IPS-20b (cell line): ENCODE results near the gene ATP9A.
A peak's percentile ranks its signal among the peaks of the same experiment; 100 is the strongest.
"Not testable (repeated sequence)": the region's sequence is repeated elsewhere in the genome, so short reads cannot be mapped to it uniquely, and the experiment has no call there.

Experiments used
- H3K27ac ChIP-seq: one replicate; pipeline ENCODE4 v1.5.1; 2013; ENCODE audit warnings: low read length
- H3K27me3 ChIP-seq: 2 replicates; pipeline ENCODE4 v1.6.1; 2013; ENCODE audit warnings: mild to moderate bottlenecking, low read length, inconsistent platforms; ENCODE audit not compliant: insufficient read depth
- H3K36me3 ChIP-seq: 2 replicates; pipeline ENCODE4 v1.6.1; 2013; ENCODE audit warnings: low read depth, mild to moderate bottlenecking, inconsistent platforms, low read length, moderate library complexity; ENCODE audit not compliant: insufficient read depth
- H3K4me1 ChIP-seq: 2 replicates; pipeline ENCODE4 v1.6.1; 2013; ENCODE audit warnings: mild to moderate bottlenecking, control low read depth, inconsistent platforms, low read length, moderate library complexity; ENCODE audit not compliant: insufficient read depth
- H3K4me3 ChIP-seq: 2 replicates; pipeline ENCODE4 v1.5.1; 2013; ENCODE audit warnings: mild to moderate bottlenecking, low read length, inconsistent platforms
- H3K9ac ChIP-seq: 2 replicates; pipeline ENCODE4 v1.6.1; 2013; ENCODE audit warnings: low read depth, mild to moderate bottlenecking, inconsistent platforms, low read length, moderate library complexity
- H3K9me3 ChIP-seq: 2 replicates; pipeline ENCODE4 v1.6.1; 2013; ENCODE audit warnings: mild to moderate bottlenecking, low read depth, low read length, inconsistent platforms; ENCODE audit not compliant: insufficient read depth

ATP9A gene

GRCh38 chr20:51767867-51768758 lies at the start of gene ATP9A:
Gene ATP9A (minus strand): TSS chr20:51768390. CDS start chr20:51768369, 21 bp downstream.
- Histone ChIP-seq H3K36me3 (no peaks in the 10 kb centered on the region; the same call in 1 of the 2 replicates), H3K4me3 (peak within 1 kb of the TSS; percentile 85), H3K9ac (peak within 1 kb of the TSS; percentile 65; the same call in 1 of the 2 replicates), H3K9me3 (no peaks in the 10 kb centered on the region), H3K4me1 (no peaks in the 10 kb centered on the region), H3K27ac (no peak within 1 kb of the TSS), H3K27me3 (peaks cover 14% of the 10 kb centered on the region)

- H3K27me3 ChIP-seq, H3K4me1 ChIP-seq, H3K36me3 ChIP-seq, H3K27ac ChIP-seq, H3K9ac ChIP-seq, H3K9me3 ChIP-seq, H3K4me3 ChIP-seq: not testable (repeated sequence)
These were observed 48.7 kb upstream of the ATP9A start for GRCh38 chr20:51816856-51817255.

GRCh38 chr20:51815383-51816076 lies 47.3 kb upstream of the ATP9A start:
- Histone ChIP-seq H3K9ac (no peak overlapping the region), H3K4me3 (no peak overlapping the region), H3K9me3 (no peaks in the 10 kb centered on the region), H3K27me3 (no peaks in the 10 kb centered on the region), H3K36me3 (no peaks in the 10 kb centered on the region), H3K27ac (no peak overlapping the region), H3K4me1 (peaks cover 21% of the 10 kb centered on the region)

- H3K27ac ChIP-seq: no peak overlapping the region
- peaks cover 23% of the 10 kb centered on the region for H3K4me1 ChIP-seq
- no peaks in the 10 kb centered on the region for H3K36me3 ChIP-seq
- no peaks in the 10 kb centered on the region for H3K9me3 ChIP-seq
- H3K9ac ChIP-seq: no peak overlapping the region
- H3K27me3 ChIP-seq: no peaks in the 10 kb centered on the region
- no peak overlapping the region; the same call in 1 of the 2 replicates for H3K4me3 ChIP-seq
These were observed 44.7 kb upstream of the ATP9A start for GRCh38 chr20:51812861-51813260.

- H3K27me3 ChIP-seq: no peaks in the 10 kb centered on the region
- H3K27ac ChIP-seq: peak overlapping the region; percentile 22
- peak overlapping the region; percentile 56 for H3K9ac ChIP-seq
- 0 out of 2 replicates have a peak overlapping the region, but pooled peaks have one; percentile 0 for H3K4me3 ChIP-seq
- H3K4me1 ChIP-seq: peaks cover 23% of the 10 kb centered on the region
- H3K36me3 ChIP-seq: no peaks in the 10 kb centered on the region
- no peaks in the 10 kb centered on the region for H3K9me3 ChIP-seq
These were observed 43.4 kb upstream of the ATP9A start for GRCh38 chr20:51811514-51812128.

GRCh38 chr20:51811042-51811355 lies 42.8 kb upstream of the ATP9A start:
- H3K9ac ChIP-seq: peak overlapping the region; percentile 1; the same call in 1 of the 2 replicates
- H3K9me3 ChIP-seq: no peaks in the 10 kb centered on the region
- H3K4me3 ChIP-seq: no peak overlapping the region
- no peaks in the 10 kb centered on the region for H3K36me3 ChIP-seq
- peaks cover 23% of the 10 kb centered on the region for H3K4me1 ChIP-seq
- H3K27ac ChIP-seq: no peak overlapping the region
- H3K27me3 ChIP-seq: no peaks in the 10 kb centered on the region

- Histone ChIP-seq H3K9ac (peak overlapping the region; percentile 1; the same call in 1 of the 2 replicates), H3K9me3 (no peaks in the 10 kb centered on the region), H3K27ac (no peak overlapping the region), H3K27me3 (no peaks in the 10 kb centered on the region), H3K4me3 (no peak overlapping the region), H3K36me3 (no peaks in the 10 kb centered on the region), H3K4me1 (peaks cover 23% of the 10 kb centered on the region)
These were observed 42.2 kb upstream of the ATP9A start for GRCh38 chr20:51810155-51811041.

GRCh38 chr20:51807720-51808250 lies 39.6 kb upstream of the ATP9A start:
- no peaks in the 10 kb centered on the region for H3K27me3 ChIP-seq
- H3K4me3 ChIP-seq: no peak overlapping the region
- H3K27ac ChIP-seq: no peak overlapping the region
- no peaks in the 10 kb centered on the region for H3K9me3 ChIP-seq
- peaks cover 26% of the 10 kb centered on the region for H3K4me1 ChIP-seq
- H3K36me3 ChIP-seq: no peaks in the 10 kb centered on the region
- no peak overlapping the region for H3K9ac ChIP-seq

GRCh38 chr20:51804754-51805153 lies 36.6 kb upstream of the ATP9A start:
- H3K27ac ChIP-seq: no peak overlapping the region
- no peak overlapping the region for H3K9ac ChIP-seq
- no peaks in the 10 kb centered on the region for H3K27me3 ChIP-seq
- no peaks in the 10 kb centered on the region for H3K36me3 ChIP-seq
- H3K4me1 ChIP-seq: peaks cover 5% of the 10 kb centered on the region; the same call in 1 of the 2 replicates
- no peaks in the 10 kb centered on the region for H3K9me3 ChIP-seq
- H3K4me3 ChIP-seq: no peak overlapping the region

GRCh38 chr20:51803148-51803854 lies 35.1 kb upstream of the ATP9A start:
- no peaks in the 10 kb centered on the region for H3K9me3 ChIP-seq
- peak overlapping the region; percentile 83 for H3K4me3 ChIP-seq
- peaks cover 11% of the 10 kb centered on the region for H3K4me1 ChIP-seq
- H3K36me3 ChIP-seq: no peaks in the 10 kb centered on the region
- no peaks in the 10 kb centered on the region for H3K27me3 ChIP-seq
- H3K27ac ChIP-seq: peak overlapping the region; percentile 45
- peak overlapping the region; percentile 77; the same call in 1 of the 2 replicates for H3K9ac ChIP-seq
